HG03469 (cell line): Measurements from ENCODE around the gene MEGF11.

Experiments
- ATAC-seq: cut with Tn5 transposase; IDR thresholded peaks from one replicate; pipeline ENCODE4 v1.9.1; 2021; ENCODE audit warnings: mild to moderate bottlenecking, moderate library complexity, moderate number of reproducible peaks; ENCODE audit not compliant: unreplicated experiment

Gene MEGF11

DNA sequence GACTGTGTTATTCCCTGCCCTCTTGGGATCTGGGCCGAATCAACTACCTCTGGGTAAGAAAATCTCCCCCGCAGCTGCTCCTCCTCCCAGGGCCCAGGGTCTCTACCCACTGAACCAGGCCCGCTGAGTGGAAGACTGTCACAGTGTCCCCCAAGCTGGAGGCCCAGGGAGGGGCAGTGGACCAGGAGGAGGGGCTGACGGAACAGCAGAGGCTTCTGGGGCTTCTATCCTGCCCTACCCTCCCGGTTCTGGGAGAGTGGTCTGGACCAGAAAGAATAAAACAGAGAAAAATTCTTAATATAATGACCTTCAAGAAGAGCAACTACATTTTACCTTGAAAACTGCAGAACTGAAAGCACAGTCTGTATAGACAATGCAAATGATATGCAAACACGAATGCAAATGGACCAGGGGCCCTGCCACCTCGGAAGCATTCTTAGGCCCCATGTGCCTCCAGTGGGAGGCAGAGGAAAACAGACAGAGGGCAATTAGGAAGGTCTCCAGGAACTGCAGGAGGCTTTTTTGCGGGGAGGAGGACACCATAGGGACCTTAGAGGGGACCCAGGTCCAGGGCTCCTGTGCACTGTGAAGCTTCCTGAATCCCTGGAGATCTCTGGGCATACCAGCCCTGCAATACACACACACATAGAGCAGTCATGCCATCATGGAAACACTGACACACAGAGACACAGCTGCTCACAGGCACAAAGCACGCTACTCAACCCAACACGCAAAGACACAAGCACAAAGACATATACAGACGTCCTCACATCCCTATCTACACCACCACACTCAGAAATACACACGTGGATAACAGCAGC lies 12.3 kb downstream of the MEGF11 start:
- no peak for ATAC-seq

DNA sequence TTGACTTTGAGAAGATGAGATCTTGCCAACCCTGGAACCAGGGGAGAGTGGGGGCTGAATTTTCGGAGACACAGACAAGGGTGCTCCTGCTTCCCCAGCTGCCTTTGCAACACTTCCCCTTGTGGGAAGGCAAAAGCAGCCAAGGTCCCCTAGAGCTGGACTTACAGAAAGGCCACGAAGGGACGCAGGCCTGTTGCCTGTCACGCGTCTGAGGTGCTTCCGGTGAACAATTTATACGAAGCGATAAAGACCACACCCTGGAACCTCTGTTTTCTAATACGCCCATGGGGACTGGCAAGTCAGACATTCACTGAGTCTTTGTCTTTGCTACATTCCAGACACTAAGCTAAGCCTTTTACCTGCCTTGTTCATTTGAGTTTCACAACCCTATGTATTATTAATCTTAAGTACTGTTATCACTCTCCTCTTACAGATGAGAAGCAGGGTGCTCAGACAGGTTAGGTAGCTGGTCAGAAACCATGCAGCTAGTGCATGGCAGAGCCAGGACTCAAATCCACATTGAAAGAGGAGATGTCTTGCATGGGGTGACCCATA lies 13.2 kb downstream of the MEGF11 start:
- no peak for ATAC-seq

DNA sequence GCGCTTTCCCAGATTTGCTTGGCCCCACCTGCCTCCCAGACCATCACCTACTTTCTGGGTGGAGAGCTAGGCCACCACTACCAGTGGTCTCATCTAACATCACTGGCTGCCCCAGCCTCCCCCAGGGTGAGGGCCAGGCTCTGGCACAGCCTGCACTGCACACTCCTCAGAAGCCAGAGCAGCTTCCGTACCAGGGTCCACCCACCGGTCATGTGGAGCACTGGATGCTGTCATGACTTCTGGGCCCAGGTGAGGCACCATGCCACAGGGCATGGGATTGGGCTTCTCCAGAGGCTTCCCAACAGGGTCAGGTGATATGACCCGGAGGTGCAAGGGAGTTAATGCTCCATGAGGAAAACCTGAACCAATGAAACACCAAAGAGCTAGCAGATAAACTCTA lies 14.0 kb downstream of the MEGF11 start:
- no peak for ATAC-seq

DNA sequence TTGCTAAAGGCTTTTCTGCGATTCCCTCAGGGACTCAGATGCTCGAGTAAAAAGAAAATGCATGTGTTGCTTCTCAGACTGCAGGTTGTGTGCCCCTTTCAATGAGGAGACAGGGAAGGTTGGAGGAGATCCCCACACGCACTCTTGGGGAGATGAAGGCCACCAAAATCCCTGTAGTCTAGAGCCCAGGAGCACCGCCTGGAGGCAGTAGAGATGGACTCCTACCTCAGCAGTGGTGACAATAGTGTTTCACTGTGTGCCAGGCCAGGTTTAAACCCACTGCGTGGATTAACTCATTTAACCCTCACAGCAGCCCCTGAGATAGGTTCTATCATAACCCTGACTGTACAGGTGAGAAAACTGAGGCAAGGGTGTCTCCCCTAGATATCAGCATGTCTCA lies 15.2 kb downstream of the MEGF11 start:
- no peak for ATAC-seq

DNA sequence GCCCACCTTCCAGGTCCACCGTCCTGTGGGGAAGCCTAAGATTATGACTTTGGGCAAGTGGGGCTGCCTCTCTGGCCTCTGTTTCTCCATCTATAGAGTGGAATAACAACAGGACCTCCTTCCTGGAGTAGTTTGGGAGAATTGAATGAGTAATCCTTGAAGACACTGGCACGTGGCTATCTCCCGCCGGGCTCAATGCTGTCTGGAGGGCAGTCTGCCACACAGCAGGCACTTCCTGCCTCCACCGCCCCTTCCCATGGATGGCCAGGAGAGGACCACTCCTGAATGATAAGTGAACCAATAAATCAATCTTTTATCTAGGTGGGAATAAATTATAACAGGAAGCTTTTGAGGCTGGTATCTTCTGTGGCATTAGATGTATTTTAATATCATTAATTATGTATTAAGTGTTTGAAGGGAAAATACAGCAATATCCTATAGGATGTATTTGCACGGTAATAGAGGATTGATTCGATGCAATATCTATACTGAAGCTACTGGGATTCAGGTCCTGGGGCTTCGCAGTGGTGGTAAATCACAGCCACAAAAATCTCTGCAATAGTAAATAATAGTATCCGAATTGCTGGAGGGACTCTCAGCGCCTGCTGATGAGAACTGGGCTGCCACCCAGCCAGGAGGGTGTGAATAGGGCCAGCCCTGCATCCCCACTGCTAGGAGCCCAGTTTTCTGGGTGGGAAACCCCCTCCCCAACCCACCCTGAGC lies 15.9 kb downstream of the MEGF11 start:
- ATAC-seq, result no peak

DNA sequence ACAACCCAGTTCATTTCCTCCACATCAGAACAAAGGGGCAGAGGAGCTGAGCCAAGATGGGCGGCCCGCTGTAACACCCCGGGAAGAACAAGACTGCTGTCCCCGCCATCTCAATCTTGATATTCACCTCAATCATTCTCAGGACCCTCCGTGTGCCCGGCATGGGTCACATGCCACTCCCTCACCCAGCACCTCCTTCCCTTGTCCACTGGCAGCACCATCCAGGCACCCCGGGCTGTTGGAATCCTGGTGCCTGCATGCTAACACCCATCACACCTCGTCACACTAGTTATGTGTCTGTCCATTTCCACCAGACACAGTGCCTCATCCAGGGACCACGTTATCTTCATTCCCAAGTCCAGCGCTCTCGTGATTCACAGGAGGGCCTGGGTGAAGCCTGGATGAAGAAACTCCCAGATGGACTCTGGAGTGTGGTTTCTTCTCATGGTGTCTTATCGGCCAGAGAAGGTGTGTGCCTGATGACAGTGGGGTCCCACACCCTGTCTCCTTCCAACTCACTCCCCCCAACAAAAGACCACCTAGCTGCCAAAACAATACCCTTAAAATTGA lies 16.7 kb downstream of the MEGF11 start:
- ATAC-seq, result no peak

DNA sequence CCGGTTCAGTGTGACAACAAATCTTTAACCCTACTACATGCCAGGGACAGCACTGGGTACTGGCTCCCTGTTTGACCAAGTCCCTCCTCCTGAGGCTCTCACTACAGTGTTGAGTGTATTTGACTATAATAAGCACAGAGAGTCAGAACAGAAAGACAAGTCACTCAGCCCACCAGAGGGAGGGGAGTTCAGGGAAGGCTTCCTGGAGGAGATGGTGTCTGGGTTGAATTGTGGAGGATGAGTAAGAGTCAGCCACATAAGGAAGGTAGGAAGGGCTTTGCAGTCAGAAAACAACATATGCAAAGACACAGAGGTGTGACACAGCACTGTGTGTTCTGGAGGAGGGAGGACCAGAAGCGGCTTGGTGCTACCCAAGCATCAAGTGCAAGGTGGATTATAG lies 17.7 kb downstream of the MEGF11 start:
- ATAC-seq, result no peak

DNA sequence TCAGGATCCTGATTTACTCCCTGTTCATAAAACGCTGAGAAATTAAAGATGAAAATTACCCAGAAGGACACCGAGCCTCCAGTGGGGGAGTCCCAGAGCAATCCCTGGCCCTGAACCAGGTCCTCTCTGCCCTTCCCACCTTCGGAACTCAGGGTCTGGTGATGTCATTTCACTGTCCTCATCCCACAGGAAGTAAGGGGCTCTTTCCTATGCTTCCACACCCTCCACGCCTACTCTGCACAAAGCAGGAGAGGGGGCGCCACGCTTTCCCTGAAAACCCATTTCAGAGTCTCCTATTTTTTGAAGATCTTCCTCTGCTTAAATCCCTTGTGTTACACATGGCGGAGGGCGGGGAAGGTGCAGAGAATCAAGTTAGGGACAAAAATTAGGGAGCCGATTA lies 18.8 kb downstream of the MEGF11 start:
- no peak for ATAC-seq

DNA sequence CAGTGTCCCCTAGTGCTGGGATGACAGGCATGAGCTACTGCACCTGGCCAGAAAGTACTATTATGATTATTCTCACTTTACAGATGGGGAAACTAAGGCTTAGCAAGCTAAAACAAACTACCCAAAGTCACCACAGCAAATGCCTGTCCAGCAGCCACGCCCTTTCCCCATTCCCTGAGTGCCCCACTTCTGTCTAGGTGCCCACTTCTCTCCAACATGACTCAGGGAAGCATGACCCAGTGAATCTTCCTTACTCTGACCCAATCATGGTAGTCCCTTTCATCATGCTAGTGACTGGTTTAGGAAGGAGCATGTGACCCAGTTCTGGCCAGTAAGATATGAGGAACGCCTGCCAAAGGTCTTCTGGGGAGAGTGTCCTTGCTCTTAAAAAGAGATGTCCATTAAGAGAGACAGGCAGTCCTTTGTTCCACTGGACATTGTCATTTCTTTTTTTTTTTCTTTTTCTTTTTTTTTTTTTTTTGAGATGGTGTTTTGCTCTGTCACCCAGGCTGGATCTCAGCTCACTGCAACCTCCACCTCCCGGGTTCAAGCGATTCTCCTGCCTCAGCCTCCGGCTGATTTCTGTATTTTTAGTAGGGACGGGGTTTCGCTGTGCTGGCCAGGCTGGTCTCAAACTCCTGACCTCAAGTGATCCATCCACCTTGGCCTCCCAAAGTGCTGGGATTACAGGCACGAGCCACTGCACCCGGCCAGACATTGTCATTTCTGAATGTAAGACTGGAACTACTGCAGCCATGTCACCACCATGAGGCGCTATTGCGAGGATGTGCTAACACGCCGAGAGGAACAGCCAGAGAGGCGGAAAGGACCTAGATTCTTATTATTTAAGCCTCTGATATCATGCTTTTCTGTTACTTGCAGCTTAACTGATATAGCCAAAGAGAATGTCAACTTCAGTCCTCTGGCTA lies 19.8 kb downstream of the MEGF11 start:
- ATAC-seq, result no peak

DNA sequence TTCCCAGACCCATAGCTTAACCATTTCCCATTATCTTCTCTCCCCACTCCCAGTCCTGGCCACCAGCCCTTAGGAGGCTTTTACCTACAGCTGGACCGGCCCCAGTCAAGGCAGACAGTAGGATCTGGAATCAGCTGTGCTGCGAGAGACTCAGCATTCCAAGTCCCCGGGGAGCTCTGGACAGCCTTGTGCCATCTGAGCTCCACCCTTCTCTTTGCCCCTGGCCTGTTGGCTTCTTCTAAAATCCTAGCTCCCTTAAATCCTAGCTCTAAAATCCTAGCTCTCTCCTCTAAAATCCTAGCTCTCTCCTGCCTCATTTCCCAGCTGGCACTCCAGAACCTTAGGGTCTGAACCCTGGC lies 21.3 kb downstream of the MEGF11 start:
- no peak for ATAC-seq

DNA sequence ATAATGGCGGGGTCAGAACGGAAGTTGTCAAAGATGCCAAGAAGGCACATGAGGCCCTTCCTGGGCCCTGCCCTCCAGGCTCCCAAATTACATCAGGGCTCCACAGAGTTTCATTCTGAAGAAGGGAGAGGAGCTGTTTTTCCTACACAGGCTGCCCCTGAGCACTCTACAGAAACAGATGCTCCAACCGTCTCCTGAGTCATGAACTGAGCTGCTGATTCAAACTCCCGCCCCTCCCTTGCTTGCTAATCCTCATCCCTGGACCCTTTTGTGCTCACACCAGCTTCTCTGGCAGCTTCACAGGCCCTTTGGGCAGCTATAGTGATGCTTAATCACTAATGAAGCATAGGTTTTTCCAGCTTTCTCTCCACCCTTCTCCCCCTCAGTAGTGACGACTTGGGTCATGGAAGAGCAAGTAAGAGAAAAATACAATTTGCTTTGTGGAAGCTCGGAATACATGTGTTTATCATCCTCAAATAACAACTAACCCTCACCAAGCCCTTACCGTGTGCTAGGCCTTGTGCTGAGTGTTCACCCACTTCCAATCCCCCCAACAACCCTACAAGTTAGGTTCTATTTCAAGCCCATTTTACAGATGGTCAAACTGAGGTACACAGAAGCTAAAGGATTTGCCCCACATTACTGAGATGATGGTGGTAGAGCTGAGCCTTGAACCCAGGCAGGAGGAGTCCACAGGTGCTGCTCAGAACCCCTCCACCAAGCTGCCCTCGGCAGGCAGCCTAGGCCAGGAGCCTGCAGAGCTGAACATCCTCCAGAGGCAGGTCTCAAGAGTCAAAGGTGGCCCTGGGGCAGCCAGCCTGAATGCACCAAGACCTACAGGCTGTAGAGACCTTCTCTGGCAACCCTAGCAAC lies 21.9 kb downstream of the MEGF11 start:
- no peak for ATAC-seq

DNA sequence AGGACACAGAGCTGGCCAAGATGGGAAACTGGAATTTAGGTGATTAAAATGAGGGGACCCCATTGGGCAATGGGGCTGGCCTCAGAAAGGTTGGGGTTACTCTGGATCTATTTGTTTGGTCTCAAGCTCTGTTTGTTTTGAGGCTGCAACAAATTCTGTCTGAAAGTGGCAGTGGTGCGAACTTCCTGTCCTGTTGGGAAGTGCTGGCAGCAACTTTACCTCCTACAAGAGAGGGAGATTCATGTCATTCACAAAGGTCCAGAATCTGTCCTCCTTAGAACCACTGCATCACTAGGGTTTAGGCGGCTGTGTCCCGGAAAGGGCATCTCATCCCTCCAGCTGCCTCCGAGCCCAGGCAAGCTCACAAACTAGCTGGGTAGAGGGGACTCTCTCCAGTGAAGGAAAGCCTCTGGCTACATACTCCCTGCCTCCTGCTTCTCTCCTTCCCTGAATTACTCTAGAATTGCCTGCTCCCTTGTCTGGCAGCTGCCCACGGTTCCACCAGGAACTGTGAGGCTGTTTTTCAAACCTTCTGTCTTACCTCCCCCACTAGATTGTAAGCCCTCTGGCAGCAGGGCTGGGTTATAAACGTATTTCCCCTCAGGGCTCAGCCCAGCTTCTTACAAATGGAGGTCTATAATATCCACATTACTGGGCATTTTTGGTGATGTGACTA lies 23.6 kb downstream of the MEGF11 start:
- ATAC-seq, result no peak

DNA sequence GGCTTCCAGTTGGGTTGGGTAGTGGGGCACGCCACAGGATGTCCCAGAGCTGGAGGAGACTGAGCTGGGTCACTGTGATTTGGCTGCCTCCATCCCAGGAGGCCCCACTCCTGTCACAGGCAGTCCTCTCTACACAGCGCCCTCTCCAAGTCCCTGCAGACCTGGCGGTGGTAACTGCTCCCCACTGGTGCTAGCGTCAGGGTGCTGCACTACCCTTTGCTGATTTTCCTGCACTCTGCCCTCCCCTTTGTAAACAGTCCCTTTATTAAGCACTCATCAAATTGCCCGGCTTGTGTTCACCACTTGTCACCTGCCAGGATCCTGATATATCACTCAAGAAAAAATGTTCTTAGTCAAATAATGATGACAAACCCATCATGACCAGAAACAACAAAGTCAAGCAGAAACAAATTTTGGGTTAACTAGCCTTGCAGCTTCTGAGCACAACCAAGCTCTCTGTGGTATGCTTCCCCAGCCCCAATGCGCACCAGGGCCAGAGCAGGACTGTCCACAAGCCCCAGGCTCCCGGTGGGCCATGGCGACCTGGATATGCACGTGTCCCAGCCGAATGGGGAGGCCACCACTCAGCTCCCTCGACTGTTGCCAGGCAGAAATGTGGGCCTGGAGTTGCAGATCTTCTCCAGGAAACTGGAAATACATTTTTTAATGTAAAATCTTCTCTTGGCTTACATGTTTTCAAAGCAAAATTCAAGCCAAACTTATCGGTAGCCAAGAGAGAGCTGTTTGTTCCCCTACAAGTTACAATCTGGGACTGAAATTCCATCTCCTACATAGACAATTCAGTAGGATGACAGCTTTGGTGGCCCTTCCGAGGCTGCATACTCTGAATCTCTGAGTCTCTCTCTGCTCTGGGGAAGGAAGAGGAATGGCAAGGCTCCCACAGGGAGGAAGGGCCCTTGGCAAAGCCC lies 24.5 kb downstream of the MEGF11 start:
- no peak for ATAC-seq

DNA sequence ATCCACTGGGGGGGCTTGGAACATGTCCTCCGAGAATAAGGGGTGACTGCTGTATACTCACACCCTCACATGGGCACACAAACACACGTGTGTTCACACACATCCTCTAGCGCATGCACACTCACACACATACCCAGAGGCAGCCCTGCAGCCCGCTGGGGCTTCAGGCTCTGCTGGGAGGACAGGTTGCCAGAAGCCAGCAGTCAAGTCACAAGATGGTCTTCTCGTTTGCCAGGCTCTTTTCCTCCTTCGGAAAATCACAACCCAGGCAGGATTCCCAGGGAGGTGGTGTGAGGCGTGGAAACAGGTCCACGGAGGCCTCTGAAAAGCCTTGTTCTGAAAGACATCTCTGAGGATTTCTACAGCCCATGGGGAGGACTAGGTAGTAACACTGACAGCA lies 26.8 kb downstream of the MEGF11 start:
- no peak for ATAC-seq

DNA sequence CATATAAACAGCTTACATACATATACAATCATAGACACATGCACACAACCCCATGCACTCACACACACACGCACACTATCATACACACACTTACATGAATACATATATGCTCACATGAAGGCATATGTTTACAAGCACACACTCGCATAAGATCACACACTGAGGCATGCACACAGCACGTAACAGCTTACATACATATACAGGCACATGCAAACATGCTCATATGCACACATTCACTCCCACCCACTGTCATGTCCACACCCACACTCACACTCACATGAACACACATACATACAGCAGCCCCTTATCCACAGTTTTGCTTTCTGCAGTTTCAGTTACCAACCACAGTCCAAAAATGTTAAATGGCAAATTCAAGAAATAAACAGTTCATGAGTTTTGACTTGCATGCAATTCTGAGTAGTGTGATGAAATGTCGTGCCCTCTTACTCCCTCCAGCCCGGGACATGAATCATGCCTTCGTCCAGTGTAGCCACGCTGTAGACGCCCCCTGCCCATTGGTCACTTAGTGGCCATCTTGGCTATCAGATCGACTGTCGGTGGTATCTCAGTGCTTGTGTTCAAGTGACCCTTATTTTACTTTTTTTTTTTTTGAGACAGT lies 27.8 kb downstream of the MEGF11 start:
- no peak for ATAC-seq

DNA sequence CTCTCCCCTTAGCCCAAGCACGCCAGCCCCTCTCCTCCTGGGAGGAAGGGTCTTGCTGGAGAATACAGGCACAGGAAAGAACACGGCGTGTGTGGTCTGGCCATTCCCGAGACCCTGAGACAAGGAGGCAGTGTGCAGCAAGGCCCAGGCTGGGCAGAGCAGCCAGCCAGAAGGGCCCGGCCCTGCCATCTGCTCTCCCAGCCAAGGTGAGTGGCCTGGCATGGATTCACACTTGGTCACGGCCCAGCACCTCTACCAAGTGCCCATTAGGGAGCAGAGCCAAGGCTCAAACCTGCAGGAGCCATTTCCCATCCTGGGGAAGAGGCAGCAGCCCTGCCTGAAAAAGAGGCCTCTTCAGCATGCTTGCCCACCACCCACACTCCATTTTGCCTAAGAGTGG lies 28.6 kb downstream of the MEGF11 start:
- no peak for ATAC-seq

DNA sequence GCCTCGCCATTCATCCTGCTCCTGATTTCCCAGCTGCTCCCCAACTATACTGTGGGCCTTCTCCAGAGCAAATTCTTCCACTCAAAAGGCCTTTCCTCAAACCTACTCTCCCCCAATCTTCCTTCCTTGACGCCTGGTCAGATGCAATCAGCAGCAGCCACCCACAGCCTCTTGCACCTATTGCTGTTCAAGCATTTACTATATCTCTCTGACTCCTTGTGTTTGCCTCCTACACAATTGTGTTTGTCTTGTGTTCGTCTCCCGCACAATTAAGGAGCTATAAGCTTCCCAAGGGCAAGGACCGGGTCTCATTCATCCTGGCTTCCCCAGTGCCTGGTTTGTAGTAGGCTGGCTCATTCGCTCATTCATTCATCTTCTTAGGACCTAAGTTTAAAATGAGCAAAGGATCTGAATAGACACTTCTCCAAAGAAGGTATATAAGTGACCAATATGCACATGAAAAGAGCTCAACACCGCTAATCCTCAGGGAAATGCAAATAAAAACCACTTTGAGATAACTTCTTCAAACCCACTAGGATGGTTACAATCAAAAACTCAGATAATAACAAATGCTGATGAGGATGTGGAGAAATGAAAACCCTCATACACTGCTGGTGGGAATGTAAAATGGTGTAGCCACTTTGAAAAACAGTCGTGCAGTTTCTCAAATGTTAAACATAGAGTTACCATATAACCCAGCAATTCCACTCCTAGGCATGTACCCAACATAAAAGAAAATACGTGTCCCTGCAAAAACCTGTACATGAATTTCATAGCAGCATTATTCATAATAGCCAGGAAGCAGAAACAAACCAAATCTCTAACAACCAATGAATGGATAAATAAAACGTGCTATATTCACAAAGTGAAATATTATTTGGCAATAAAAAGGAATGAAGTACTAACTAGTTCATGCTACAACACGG lies 31.0 kb downstream of the MEGF11 start:
- no peak for ATAC-seq
